Measurements from ENCODE around the gene ATXN1.
"Not testable (repeated sequence)": the region's sequence is repeated elsewhere in the genome, so short reads cannot be mapped to it uniquely, and the experiment has no call there.

Gene ATXN1

DNA sequence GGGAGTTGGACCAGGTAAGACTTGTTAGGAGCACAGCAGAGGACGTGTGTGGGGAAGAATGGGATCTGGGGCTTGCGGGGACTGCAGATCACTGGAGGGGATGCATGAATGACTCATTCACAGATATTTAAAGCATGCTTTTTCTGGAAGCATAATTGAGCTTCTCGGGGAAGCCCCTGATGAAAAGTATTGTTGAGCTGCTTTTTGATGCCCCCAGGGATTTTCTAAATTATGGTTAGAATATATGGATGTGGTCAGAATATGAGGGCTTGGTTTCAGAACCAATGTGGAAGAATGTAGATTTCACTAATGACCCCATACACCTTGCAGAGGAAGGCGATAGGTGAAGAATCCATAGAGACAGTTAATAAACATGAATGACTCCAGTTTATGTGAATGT is 486.8 kb downstream of the ATXN1 start:
- DNase-seq (ENCODE audit: low read depth), result no peak

DNA sequence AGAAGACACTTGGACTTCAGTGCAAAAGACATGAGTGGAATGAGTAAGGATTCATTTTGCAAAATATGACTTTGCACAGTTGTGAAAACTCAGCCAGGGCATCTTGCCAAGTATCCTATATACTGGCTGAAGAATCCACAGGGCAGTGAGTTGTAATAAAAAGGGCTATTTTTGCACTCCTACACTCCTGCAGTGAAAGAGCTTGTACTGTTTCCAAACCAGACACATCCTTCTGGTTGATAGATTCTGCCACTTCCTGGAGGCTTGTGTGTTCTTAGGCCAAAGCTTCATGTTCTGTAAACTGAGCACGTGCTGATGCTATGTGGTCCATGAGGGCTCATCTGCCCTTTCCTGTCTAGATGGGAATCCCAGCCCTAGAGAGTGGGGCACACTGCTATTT is 488.0 kb downstream of the ATXN1 start:
- no peak for DNase-seq (ENCODE audit: low read depth)

DNA sequence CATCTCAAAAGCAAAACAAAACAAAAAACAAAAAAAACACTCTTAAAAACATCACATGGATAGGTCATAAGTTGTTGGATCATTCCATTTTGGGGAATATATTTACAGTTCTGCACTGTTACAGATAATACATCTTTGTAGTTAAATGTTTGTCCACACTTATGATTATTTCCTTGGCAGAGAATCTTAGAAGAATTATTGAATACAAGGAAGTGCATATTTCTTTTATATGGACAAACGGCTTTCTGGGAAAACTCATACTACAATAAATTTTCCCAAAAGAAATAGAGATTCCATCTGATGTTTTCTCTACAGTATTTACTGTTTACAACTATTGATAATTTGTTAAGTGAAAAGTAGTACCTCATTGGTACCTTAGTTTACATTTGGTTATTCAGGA is 489.1 kb downstream of the ATXN1 start:
- no peak for DNase-seq (ENCODE audit: low read depth)

DNA sequence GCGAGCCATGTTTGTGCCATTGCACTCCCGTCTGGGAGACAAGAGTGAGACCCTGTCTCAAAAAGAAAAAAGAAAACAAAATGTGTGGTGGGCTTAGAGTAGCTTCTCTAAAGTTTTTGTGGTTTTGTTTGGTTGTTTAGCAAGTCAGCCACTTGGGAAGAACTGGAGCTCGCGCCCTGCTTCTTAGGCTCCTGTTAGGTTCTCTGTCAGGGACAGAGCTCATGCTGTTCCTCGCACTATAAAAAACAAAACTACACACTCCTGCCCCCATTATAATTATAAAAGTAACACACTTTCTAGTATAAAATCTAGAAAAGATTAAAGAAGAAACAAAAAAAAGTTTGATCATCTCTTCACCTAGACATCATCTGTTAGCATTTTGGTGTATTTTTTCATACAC is 489.8 kb downstream of the ATXN1 start:
- no peak for DNase-seq (ENCODE audit: low read depth)

DNA sequence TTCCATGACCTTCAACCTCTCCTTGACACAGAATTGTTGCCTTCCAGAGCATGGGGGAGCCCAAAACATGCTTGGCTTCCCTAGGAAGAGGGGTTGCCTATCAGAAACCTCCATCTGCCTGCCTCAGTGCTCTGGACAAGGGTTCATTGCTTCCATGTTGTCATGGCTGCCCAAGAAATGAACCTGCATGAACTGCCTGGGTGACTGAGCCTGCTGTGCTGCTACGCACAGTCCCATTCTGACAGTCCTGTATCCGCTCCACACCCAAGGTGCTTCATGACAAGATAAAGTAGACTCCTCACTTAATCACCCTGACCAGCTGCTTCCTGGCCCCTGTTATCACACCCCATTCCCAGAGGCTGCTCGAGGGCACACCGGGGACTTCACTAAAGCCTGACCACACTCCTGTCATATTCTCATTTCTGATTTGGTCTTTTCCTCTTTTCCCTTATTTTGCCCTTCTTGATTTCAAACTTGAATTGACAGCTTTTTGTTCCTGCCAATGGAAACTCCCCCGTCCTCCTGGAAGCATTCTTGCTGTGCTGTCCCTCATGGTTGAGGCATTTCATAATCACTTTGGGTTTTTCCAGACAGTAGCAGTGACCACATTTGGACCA is 491.0 kb downstream of the ATXN1 start:
- no peak for DNase-seq (ENCODE audit: low read depth)

DNA sequence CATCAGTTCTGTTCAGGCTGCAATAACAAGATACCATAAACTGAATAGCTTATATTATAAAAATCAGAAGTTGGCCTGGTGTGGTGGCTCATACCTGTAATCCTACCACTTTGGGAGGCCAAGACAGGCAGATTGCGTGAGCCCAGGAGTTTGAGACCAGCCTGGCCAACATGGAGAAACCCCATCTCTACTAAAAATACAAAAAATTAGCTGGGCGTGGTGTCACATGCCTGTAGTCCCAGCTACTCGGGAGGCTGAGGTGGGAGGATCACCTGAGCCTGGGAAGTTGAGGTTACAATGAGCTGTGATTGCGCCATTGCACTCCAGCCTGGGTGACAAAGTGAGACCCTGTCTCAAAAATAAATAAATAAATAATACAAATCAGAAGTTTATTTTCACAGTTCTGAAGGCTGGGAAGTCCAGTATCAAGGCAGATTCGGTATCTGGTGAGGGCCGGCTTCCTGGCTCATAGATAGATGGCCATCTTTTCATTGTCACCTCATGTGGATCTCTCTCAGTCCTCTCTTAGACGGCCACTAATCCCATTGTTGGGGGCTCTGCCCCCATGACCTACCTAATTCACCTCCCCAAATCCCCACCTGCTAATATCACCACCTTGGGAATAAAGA is 491.7 kb downstream of the ATXN1 start:
- not testable (repeated sequence) for DNase-seq (ENCODE audit: low read depth)

DNA sequence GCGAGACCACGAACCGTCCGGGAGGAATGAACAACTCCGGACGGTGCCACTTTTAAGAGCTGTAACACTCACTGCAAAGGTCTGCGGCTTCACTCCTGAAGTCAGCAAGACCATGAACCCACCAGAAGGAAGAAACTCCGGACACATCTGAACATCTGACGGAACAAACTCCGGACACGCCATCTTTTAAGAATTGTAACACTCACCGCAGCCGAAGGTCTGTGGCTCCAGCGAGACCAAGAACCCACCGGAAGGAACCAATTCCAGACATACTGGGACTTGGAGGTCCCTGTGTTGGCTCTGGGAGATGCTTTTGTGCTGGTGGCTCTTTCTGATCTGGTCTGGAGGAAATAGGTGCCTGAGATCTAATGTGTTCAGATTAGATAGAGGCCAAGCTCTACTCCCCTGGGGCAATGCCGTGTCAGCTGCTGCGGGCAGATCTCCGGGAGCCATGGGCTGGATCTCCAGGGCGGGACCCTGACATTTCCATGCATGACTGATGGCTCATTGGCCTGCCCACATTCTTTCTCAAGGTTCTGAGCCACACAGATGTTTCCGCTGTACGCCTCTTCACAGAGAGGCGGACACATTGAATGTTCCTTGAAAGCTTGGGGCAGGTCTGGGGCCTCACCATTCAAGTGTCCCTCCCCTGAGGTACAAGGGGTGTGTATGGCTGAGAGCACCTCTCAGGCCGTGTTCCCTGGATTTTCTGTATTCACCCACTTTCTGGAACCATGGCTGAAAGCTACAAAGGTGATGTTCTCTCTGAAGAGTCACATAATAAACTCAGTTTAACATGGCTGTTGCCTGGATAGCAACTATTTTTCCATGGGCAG is 493.6 kb downstream of the ATXN1 start:
- no peak for DNase-seq (ENCODE audit: low read depth)

DNA sequence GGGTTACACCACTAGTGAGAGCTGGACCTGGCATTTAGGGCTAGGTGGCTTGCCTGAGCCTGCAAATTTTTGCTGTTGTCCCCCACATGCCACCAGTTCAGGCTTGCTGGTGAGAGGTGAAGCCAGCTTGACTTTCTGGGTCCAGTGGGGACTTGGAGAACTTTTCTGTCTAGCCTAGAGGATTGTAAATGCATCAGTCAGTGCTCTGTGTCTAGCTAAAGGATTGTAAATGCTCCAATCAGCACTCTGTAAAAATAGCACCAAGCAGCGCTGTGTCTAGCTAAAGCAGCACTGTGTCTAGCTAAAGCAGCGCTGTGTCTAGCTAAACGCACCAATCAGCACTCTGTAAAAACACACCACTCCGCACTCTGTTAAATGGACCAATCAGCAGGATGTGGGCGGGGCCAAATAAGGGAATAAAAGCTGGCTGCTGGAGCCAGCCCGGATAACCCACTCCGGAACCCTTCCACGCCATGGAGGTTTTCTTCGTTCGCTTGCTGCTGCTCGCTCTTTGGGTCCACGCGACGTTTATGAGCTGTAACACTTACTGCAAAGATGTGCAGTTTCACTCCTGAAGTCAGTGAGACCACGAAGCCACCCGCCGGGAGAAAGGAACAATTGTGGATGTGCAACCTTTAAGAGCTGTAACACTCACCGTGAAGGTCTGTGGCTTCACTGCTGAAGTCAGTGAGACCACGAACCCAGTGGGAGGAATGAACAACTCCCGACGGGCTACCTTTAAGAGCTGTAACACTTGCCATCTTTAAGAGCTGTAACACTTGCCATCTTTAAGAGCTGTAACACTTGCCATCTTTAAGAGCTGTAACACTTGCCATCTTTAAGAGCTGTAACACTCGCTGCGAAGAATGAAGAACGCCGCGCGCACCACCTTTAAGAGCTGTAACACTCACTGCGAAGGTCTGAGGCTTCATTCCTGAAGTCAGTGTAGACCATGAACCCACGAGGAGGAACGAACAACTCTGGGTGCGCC is 495.6 kb downstream of the ATXN1 start:
- no peak for DNase-seq (ENCODE audit: low read depth)

DNA sequence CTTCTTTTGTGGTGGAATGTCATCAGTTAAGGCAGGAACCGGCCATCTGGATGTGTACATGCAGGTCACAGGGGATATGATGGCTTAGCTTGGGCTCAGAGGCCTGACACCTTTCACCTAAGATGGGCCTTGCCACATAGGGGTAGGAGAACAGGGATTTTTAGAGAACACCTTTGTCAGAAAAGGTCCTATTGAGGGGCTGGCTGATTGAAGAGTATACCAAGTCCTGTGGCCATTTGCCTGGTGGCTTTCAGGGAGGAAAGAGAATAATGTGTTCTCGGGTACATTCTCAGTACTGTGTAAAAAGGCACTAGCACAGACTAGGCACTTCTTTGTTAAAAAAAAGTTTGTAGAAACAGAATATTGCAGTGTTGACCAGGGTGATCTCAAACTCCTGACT is 496.5 kb downstream of the ATXN1 start:
- no peak for DNase-seq (ENCODE audit: low read depth)

DNA sequence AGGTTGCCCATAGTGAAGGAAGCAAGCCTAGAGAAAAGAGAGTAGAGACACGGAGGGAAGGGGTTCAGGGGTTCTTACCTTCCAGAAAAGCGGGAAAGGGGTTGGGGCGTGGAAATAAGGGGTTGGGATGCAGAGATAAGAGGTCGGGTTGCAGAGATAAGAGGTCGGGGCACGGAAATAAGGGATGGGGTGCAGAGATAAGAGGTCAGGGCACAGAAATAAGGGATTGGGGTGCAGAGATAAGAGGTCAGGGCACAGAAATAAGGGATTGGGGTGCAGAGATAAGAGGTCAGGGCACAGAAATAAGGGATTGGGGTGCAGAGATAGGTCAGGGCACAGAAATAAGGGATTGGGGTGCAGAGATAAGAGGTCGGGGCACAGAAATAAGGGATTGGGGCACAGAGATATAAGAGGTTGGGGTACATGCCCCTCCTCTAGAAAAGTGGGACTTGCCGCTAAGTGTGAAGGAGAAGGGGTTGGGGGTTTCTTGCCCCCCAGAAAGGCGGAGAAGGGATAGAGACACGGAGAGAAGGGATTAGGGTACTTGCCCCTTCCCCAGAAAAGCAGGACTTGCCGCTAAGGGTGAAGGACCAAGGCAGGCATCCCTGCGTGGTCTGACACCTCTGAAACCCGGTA is 497.7 kb downstream of the ATXN1 start:
- not testable (repeated sequence) for DNase-seq (ENCODE audit: low read depth)

DNA sequence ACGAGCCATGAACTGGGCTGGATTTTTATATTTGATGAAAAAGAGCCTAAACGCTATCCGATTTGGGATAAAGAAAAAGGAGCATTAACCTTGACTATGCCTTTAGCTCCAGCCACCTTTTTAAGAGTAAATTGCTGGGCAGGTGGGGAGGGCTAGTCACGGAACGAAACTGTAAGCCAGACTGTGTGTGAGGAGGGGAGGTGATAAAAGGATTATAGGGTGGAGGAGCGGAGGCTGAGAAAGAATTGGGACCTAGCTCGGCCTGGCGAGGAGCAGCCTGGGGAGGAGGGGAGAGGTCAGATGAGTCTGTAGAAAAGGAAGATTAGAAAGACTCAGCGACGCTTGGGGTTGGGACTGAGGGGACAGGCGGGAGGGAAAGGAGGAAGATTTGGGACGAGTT is 498.5 kb downstream of the ATXN1 start:
- not testable (repeated sequence) for DNase-seq (ENCODE audit: low read depth)

DNA sequence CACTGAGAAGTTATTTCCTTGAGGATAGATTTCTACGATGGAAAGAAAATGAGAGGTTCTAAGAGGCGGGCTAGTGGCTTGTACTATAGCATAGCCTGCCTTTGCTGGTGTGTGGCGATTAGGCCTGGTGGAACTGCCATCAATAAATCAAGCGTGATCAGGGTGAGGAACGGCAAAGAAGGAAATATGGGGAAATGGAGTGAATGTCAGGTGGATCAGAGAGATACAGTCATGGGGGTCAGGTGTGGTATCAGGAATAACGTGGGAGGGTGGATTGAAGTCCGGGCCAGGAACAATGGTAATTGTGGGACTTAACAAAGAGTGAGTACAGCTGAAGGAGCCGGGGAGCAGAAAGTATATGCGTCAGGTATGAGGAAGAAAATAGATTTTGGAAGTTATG is 500.7 kb downstream of the ATXN1 start:
- not testable (repeated sequence) for DNase-seq (ENCODE audit: low read depth)

DNA sequence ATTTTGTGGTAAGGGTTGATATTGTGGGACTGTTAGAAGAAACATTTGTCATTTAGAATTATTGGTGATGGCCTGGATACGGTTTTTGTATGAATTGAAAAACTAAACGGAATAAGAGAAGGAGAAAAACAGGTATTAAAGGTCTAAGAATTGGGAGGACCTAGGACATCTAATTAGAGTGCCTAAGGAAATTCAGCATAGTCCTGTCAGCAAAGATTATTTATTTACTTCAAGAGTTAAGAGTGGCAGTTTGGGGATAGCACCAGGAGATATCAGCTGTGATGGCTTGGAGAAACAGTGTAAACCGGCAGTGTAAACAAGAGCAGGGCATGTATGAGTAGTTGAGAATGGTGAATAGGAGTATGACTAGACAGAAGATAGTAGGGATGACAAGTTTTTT is 501.7 kb downstream of the ATXN1 start:
- not testable (repeated sequence) for DNase-seq (ENCODE audit: low read depth)

DNA sequence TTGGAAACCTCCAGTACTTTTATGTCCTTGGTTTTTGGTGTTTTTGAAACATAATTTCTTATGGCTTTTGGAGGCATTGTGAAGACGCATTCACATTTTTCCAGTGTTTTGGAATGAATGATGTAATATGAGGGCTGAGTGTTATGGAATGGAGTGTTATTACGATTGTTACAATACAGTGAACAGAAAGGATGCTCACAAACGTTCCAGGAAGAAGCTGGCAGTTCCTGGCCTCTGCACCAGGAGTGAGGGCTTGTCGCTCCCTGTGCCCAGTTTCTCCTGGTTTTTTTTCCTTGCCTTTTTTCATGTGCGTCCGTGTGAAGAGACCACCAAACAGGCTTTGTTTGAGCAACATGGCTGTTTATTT is 502.6 kb downstream of the ATXN1 start:
- no peak for DNase-seq (ENCODE audit: low read depth)

DNA sequence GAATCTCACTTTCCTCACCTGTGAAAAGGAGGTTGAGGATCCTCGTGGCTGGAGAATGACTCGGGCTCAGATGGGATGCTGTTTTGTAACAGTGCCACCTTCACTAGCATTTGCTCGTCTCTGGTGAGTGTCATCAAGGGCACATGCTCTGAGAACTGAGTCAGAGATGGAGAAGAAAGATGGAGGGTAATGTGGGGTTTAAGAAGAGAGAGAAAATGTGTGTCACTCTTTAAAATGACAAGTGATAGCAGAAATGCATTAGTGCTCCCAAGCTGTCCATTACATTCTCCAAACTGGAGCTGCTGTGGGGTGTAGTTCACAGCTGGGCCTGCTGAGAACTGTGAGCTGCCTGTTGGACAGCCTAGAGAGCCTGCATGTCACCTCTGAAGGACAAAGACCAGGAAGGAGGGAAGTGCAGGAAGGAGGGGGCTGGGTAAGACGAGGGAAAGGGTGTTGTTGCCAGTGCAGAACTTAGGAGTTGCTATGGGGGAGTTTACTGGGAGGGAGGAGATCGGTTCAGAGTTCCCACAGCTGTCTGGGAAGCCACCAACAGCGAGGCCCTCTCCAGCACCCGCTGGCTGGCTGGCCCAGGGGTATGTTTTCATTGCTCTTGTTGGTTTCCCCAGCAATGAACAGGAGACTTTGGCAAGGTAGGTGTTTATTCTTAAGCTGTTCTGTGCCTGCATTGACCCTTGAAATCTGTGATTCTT is 503.1 kb downstream of the ATXN1 start:
- no peak for DNase-seq (ENCODE audit: low read depth)

DNA sequence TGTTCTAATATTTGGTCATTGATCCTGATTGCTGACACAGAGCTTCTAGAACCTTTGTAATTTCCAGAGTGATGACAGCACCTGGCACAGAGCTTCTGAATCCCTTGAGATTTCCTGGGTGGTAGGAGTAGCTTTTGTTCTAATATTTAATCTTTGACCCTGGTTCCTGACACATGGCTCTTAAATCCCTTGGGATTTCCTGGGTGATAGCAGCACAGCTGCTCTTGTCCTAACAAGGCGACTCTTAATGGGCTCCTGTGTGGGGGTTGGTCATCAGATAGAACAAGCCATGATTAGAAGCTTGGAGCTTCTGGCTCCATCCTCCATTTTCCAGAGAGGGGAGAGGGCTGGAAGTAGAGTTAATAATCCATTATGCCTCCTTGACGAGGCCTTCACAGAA is 504.5 kb downstream of the ATXN1 start:
- no peak for DNase-seq (ENCODE audit: low read depth)

DNA sequence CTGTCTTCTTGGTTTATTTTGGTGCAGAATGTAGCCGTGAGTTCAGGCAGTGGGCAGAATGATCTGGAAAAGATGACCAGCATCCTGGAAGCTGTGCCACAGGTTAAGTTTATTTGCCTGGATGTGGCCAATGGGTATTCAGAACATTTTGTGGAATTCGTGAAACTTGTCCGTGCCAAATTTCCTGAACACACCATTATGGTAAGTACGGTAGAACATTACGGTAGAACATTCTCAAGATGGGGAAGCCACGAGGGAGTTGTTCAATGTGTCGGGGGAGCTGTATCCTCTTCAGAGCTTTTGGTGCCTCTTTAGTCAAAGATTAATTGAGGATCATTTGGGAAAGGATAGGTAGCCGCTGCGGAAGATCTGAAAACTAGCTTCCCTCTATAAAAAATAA is 506.7 kb downstream of the ATXN1 start:
- DNase-seq (ENCODE audit: low read depth), result no peak

DNA sequence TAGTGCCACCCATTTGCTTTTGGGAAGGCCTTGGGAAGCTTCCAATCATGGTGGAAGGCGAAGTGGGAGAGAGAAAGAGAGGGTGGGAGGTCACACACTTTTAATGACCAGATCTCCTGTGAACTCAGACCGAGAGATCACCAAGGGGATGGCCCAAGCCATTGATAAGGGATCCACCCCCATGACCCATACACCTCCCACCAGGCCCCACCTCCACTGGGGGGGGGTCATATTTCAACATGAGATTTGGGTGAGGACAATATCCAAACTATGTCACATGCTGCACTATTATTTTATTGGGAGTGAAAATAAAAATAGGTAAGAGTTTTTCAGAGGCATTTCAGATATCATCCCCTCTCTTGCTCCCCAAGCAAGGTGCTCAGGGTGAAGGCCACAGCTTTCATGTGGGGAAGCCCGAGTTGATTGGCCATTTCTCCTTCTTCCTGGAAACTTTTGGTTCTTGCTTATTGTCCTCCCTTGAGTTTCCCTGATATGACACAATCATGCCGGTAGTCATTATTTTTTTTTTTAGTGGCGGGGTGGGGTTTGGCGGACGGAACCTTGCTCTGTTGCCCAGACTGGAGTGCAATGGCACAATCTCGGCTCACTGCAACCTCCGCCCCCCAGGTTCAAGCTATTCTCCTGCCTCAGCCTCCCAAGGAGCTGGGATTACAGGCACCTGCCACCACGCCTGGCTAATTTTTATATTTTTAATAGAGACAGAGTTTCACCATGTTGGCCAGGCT is 507.7 kb downstream of the ATXN1 start:
- DNase-seq (ENCODE audit: low read depth), result no peak

DNA sequence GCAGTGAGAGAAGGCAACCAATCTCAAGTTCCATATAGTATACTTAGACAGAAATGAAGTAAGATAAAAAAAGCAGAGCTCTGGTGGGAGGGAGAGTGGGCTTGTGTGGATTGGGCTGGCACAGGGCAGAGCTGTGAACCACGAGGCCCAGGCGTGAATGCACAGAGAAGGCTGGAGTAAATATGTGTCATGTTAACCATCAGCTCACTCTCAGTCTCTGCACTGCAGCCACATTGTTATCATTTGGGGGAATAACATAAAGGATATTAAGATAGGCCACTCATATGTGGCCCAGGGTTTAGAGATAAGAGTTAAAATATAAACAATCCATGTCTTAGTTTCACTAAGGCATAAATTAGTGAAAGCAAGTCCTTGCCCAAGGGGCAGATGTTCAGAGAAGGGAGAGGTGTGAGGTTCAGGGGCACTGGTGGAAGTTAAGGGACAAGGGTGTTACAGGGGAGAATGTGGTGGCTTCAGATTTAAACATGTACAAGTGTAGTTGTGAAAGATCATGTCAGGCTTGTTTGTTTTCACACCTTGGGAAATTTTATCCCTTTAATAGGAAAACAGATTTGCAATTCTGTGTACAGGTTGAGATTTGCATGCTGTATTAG is 508.5 kb downstream of the ATXN1 start:
- no peak for DNase-seq (ENCODE audit: low read depth)

DNA sequence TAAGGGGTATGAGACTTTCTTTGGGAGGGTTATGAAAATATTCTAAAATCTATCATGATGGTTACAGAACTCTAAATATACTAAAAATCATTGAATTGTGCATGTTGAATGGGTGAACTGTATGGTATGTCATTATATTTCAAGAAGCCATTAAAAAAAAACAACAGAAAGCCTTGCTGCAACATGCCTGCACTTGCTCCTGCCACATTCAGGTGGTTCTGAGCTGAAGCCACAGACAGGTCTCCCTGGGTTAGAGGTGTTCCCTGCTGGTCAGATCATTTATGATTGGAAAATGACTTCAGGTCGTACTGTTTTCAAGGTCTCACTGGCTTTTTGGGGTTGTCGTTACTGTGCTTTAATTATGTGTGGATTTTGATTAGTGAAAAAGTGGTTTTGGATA is 509.6 kb downstream of the ATXN1 start:
- DNase-seq (ENCODE audit: low read depth), result no peak
